Mesothelial cell of epicardium (in vitro differentiated cells): ENCODE data around the gene ATP5F1A. TPM values are rescaled to one million over a fixed set of nuclear protein-coding genes. Genes with fewer than 3 reads are reported as not detected.

Source experiments
- DNase-seq, 2 experiments: peaks; one replicate each; pipeline ENCODE4 v3.0.0; 2021; ENCODE audit warnings: low spot score in 2 of 2; ENCODE audit not compliant: unreplicated experiment in 2 of 2
- H3K27ac Mint-ChIP-seq: 2 replicates; pipeline ENCODE4 v1.8.0; 2021; ENCODE audit warnings: mixed read lengths
- H3K27me3 Mint-ChIP-seq: 2 replicates; pipeline ENCODE4 v1.8.0; 2021; ENCODE audit warnings: low read depth, mixed read lengths
- H3K36me3 Mint-ChIP-seq: 2 replicates; pipeline ENCODE4 v1.8.0; 2021; ENCODE audit warnings: mixed read lengths
- H3K4me1 Mint-ChIP-seq: 2 replicates; pipeline ENCODE4 v1.8.0; 2021; ENCODE audit warnings: mixed read lengths
- H3K4me3 Mint-ChIP-seq: 2 replicates; pipeline ENCODE4 v1.8.0; 2021; ENCODE audit warnings: mild to moderate bottlenecking, moderate library complexity, mixed read lengths
- H3K9me3 Mint-ChIP-seq: 2 replicates; pipeline ENCODE4 v1.8.0; 2021; ENCODE audit warnings: mixed read lengths
- total RNA-seq: library from RNA; stranded (reverse); gene quantifications from 3 replicates; pipeline ENCODE4 v1.2.1, GENCODE V29; 2021
- TF ChIP-seq, protein P1 (sequence below): fragments of 200-600 bp; sonication (generic); IDR thresholded peaks from one replicate; pipeline ENCODE4 v1.5.0; 2021; ENCODE audit warnings: antibody characterized with exemption; ENCODE audit not compliant: unreplicated experiment

The ATP5F1A gene
- total RNA-seq, 1 donor from 2014 or later, result 322 TPM

DNA sequence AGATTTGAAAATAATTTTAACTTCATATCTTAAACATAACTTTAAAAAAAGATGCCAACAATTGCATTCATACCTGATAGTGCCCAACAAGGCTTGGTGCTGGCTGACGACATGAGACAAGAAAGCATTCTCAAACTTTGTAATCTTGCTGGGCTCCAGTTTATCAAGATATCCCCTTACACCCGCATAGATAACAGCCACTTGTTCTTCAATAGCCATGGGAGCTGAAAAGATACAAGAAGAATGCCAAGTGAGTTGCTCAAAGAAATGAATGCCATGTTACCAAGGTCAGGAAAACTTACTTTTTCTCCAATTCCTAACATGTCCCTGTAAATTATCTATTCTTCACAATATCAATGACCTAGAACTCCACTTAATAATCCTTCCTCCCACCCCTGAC lies 13.7 kb downstream of the ATP5F1A start:
- Mint-ChIP-seq H3K4me3 (no peak overlapping the region), H3K9me3 (peaks cover 4% of the 10 kb centered on the region)
- TF ChIP-seq, protein P1, sequence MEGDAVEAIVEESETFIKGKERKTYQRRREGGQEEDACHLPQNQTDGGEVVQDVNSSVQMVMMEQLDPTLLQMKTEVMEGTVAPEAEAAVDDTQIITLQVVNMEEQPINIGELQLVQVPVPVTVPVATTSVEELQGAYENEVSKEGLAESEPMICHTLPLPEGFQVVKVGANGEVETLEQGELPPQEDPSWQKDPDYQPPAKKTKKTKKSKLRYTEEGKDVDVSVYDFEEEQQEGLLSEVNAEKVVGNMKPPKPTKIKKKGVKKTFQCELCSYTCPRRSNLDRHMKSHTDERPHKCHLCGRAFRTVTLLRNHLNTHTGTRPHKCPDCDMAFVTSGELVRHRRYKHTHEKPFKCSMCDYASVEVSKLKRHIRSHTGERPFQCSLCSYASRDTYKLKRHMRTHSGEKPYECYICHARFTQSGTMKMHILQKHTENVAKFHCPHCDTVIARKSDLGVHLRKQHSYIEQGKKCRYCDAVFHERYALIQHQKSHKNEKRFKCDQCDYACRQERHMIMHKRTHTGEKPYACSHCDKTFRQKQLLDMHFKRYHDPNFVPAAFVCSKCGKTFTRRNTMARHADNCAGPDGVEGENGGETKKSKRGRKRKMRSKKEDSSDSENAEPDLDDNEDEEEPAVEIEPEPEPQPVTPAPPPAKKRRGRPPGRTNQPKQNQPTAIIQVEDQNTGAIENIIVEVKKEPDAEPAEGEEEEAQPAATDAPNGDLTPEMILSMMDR, result no peak

DNA sequence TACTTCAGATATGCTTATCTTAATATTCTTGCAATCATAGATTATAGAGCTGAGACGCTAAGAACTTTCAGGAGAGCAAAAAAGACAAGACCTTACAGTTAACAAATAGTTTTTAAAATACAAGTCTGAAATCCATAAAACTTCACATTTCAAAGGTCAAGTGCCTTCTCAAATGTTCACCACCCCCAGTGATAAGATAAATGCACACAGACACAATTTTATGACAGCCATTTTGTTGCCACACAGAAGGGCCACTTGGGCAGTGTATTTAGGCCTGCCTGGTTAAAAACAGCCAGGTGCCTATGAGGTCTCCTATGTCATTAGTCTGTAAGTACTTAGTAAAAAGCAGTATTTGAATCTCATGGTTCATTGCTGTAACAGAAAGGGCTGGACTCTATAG lies 17.9 kb downstream of the ATP5F1A start:
- Mint-ChIP-seq H3K27me3 (no peaks in the 10 kb centered on the region), H3K36me3 (peaks cover 41% of the 10 kb centered on the region), H3K4me1 (no peaks in the 10 kb centered on the region)

More for the DNA sequence above, 13.7 kb downstream of the ATP5F1A start:
- Mint-ChIP-seq H3K27ac (no peak overlapping the region), H3K4me1 (peaks cover 9% of the 10 kb centered on the region), H3K27me3 (no peaks in the 10 kb centered on the region), H3K36me3 (peaks cover 65% of the 10 kb centered on the region)
- DNase-seq, result no peak

DNA sequence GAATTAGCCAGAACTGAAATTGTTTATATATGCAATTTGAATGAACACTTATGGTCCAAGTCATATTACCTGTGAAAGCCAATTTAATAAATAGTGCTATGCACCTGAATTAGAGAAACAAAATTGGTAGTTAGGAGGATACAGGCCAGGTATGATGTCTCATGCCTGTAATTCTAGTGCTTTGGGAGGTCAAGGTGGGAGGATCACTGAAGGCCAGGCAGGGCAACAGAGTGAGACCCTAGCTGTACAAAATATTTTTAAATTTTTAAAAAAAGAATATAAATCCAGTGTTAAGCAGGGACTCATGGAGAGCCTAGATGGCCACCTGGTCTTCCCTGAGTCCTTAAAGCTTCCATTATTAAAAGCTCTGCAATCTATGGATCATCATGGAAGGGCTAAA lies 18.8 kb downstream of the ATP5F1A start:
- H3K36me3 Mint-ChIP-seq, result peaks cover 34% of the 10 kb centered on the region
- H3K4me1 Mint-ChIP-seq, result no peaks in the 10 kb centered on the region
- no peaks in the 10 kb centered on the region for H3K9me3 Mint-ChIP-seq
- no peak overlapping the region for H3K4me3 Mint-ChIP-seq
- H3K27me3 Mint-ChIP-seq, result no peaks in the 10 kb centered on the region
- DNase-seq, result no peak
- H3K27ac Mint-ChIP-seq, result no peak overlapping the region
- TF ChIP-seq, protein P1, result no peak

More for the DNA sequence above, 17.9 kb downstream of the ATP5F1A start:
- no peak overlapping the region for H3K4me3 Mint-ChIP-seq
- H3K9me3 Mint-ChIP-seq, result no peaks in the 10 kb centered on the region
- TF ChIP-seq, protein P1, result no peak
- DNase-seq, result no peak
- no peak overlapping the region for H3K27ac Mint-ChIP-seq

DNA sequence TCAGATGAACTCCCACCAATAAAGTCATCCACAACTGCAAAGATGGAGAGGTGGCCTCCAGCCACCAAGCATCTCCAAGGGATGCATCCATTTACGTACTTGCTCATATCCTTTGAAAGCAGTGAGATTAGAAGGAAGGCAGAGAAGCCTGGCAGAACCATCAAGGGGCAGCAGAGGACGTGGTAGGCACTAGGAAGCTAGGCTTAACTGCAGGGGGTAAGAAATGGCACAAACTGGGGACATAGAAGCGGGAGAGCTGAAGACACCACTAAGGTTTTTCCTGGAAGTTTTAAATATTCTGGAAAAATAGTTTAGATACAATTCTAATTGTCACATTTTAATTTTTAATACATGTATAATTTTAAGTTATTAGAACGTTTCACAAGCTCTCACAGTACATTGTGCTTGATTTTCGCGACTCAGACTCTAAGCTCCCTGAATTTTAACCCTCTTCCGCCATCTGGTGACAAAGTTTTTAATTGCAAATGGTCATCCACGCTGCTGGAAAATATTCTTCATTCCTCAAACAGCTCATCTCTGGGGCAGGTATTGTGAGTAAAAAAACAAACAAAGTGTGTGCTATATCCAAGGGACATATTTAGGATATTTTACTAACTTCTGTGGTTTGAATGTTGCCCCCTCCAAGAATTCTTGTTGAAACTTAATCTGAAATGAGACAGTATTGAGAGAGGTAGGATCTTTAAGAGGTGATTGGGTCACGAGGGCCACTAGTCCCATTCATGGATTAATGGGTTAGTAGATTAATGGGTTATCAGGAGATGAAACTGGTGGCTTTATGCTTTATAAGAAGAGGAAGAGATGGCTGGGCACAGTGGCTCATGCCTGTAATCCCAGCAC lies 24.4 kb downstream of the ATP5F1A start:
- TF ChIP-seq, protein P1, result peak; percentile 71
- no peaks in the 10 kb centered on the region for H3K9me3 Mint-ChIP-seq
- H3K4me1 Mint-ChIP-seq, result peaks cover 13% of the 10 kb centered on the region
- peak overlapping the region; percentile 28 for H3K27ac Mint-ChIP-seq
- peak in 1 of 2 experiments; percentile 51 for DNase-seq
- H3K27me3 Mint-ChIP-seq, result no peaks in the 10 kb centered on the region
- no peak overlapping the region for H3K4me3 Mint-ChIP-seq
- peaks cover 4% of the 10 kb centered on the region for H3K36me3 Mint-ChIP-seq

DNA sequence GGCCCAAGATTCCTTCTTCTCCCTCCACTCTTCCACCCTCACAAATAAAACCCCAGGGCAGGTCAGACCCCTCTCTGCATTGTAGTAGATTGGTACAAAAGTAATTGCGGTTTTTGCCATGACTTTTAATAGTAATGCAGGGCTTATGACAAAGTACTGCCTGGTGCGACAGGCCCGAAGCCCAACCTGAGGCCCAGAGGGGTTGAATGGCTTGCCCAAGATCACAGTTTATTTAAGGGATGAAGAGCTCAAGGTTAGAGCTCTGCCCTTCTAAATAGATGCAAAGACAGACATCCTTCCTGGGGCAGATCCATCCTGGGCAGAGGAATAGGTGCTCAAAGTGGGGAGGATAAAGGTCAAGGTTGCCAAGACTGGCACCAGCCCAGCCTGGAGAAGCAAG lies 25.1 kb downstream of the ATP5F1A start:
- no peaks in the 10 kb centered on the region for H3K9me3 Mint-ChIP-seq
- H3K4me1 Mint-ChIP-seq, result peaks cover 13% of the 10 kb centered on the region
- H3K36me3 Mint-ChIP-seq, result peaks cover 4% of the 10 kb centered on the region

More for the DNA sequence above, 25.1 kb downstream of the ATP5F1A start:
- TF ChIP-seq, protein P1, result no peak
- H3K27ac Mint-ChIP-seq, result no peak overlapping the region
- peak overlapping the region; percentile 79 for H3K4me3 Mint-ChIP-seq
- no peaks in the 10 kb centered on the region for H3K27me3 Mint-ChIP-seq
- DNase-seq, result no peak
